H1 (cell line): Measurements from ENCODE around the gene FOXC1. TPM values are rescaled to one million over a fixed set of nuclear protein-coding genes. Genes with fewer than 3 reads are reported as not detected.

Experiments used
- CBX8 ChIP-seq: fragments of 300-800, 300-1000 bp; sonication (generic); IDR thresholded peaks from 2 replicates; pipeline ENCODE4 v1.7.1; 2016; ENCODE audit warnings: low read depth, low read length, borderline replicate concordance
- EP300 ChIP-seq, 2 experiments: IDR thresholded peaks; 1 replicate in 1 of 2; 2 replicates in 1 of 2; pipeline ENCODE4 v1.6.1; 2011 to 2012; ENCODE audit warnings: low read depth in 2 of 2, low read length in 2 of 2, mild to moderate bottlenecking in 2 of 2, borderline replicate concordance in 1 of 2, inconsistent platforms in 1 of 2, moderate library complexity in 1 of 2
- RBBP5 ChIP-seq: IDR thresholded peaks from 2 replicates; pipeline ENCODE4 v1.7.1; 2012; ENCODE audit warnings: low read depth, mild to moderate bottlenecking, inconsistent platforms, low read length, moderate library complexity, borderline replicate concordance
- RNF2 ChIP-seq: fragments of 200-900, 300-1000 bp; sonication (generic); IDR thresholded peaks from 2 replicates; pipeline ENCODE4 v1.7.1; 2016; ENCODE audit warnings: borderline replicate concordance, low read depth, mild to moderate bottlenecking, antibody characterized with exemption, low read length; ENCODE audit not compliant: poor library complexity, severe bottlenecking; ENCODE audit errors: missing control alignments
- polyA plus RNA-seq, 7 experiments: library from polyadenylated mRNA; depleted of rRNA in 3 of 7; stranded (reverse) in 5 of 7; unstranded in 2 of 7; fragments of >200 nt in 5 of 7; fragments of 200-250 nt in 2 of 7; gene quantifications; 1 replicate in 5 of 7; 2 replicates in 1 of 7; 4 replicates in 1 of 7; pipeline versions ENCODE4 v1.2.1 to v1.2.3, GENCODE V29; 2011 to 2013; ENCODE audit warnings: missing spikeins in 2 of 7, mixed read lengths in 2 of 7
- total RNA-seq: library from RNA; stranded (reverse); fragmentation: NEBNext Ultra II Directional; extraction: Animal tissue kit (Norgen Biotek cat#: 25700); gene quantifications from 2 replicates; pipeline ENCODE4 v1.2.1, GENCODE V29; 2021
- TF ChIP-seq, protein P1 (sequence below): fragments of 300-600 bp; sonication (generic); IDR thresholded peaks from 2 replicates; pipeline ENCODE4 v1.7.1; 2012; ENCODE audit warnings: low read length, moderate library complexity, mild to moderate bottlenecking, inconsistent platforms; ENCODE audit not compliant: insufficient replicate concordance

Gene FOXC1
- total and polyA plus RNA-seq, 2 of the 8 experiments (the other 6 are each of a cell fraction or from before 2014, with no cell fraction given), result 0.22 TPM; not detected in 1

DNA sequence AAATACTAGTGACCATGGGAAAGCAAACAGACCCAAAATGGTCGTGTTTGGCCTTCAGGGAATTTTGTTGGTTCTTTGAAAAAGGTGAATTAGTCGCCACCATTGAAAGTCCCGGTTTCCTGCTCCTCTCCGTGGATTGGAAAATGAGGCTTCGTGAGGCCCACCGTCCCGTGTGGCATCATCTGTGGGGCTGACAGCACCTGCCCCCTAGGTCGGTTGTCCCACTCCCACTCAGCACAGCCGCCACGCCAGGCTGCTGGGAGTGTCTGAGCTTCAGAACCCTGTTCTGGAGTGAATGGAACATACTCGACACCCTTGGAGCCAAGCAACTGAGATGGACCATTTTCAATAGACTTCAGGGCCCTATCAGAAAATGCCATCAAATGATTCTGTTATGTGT is 33.0 kb upstream of the FOXC1 start (continued):
- TF ChIP-seq, protein P1, sequence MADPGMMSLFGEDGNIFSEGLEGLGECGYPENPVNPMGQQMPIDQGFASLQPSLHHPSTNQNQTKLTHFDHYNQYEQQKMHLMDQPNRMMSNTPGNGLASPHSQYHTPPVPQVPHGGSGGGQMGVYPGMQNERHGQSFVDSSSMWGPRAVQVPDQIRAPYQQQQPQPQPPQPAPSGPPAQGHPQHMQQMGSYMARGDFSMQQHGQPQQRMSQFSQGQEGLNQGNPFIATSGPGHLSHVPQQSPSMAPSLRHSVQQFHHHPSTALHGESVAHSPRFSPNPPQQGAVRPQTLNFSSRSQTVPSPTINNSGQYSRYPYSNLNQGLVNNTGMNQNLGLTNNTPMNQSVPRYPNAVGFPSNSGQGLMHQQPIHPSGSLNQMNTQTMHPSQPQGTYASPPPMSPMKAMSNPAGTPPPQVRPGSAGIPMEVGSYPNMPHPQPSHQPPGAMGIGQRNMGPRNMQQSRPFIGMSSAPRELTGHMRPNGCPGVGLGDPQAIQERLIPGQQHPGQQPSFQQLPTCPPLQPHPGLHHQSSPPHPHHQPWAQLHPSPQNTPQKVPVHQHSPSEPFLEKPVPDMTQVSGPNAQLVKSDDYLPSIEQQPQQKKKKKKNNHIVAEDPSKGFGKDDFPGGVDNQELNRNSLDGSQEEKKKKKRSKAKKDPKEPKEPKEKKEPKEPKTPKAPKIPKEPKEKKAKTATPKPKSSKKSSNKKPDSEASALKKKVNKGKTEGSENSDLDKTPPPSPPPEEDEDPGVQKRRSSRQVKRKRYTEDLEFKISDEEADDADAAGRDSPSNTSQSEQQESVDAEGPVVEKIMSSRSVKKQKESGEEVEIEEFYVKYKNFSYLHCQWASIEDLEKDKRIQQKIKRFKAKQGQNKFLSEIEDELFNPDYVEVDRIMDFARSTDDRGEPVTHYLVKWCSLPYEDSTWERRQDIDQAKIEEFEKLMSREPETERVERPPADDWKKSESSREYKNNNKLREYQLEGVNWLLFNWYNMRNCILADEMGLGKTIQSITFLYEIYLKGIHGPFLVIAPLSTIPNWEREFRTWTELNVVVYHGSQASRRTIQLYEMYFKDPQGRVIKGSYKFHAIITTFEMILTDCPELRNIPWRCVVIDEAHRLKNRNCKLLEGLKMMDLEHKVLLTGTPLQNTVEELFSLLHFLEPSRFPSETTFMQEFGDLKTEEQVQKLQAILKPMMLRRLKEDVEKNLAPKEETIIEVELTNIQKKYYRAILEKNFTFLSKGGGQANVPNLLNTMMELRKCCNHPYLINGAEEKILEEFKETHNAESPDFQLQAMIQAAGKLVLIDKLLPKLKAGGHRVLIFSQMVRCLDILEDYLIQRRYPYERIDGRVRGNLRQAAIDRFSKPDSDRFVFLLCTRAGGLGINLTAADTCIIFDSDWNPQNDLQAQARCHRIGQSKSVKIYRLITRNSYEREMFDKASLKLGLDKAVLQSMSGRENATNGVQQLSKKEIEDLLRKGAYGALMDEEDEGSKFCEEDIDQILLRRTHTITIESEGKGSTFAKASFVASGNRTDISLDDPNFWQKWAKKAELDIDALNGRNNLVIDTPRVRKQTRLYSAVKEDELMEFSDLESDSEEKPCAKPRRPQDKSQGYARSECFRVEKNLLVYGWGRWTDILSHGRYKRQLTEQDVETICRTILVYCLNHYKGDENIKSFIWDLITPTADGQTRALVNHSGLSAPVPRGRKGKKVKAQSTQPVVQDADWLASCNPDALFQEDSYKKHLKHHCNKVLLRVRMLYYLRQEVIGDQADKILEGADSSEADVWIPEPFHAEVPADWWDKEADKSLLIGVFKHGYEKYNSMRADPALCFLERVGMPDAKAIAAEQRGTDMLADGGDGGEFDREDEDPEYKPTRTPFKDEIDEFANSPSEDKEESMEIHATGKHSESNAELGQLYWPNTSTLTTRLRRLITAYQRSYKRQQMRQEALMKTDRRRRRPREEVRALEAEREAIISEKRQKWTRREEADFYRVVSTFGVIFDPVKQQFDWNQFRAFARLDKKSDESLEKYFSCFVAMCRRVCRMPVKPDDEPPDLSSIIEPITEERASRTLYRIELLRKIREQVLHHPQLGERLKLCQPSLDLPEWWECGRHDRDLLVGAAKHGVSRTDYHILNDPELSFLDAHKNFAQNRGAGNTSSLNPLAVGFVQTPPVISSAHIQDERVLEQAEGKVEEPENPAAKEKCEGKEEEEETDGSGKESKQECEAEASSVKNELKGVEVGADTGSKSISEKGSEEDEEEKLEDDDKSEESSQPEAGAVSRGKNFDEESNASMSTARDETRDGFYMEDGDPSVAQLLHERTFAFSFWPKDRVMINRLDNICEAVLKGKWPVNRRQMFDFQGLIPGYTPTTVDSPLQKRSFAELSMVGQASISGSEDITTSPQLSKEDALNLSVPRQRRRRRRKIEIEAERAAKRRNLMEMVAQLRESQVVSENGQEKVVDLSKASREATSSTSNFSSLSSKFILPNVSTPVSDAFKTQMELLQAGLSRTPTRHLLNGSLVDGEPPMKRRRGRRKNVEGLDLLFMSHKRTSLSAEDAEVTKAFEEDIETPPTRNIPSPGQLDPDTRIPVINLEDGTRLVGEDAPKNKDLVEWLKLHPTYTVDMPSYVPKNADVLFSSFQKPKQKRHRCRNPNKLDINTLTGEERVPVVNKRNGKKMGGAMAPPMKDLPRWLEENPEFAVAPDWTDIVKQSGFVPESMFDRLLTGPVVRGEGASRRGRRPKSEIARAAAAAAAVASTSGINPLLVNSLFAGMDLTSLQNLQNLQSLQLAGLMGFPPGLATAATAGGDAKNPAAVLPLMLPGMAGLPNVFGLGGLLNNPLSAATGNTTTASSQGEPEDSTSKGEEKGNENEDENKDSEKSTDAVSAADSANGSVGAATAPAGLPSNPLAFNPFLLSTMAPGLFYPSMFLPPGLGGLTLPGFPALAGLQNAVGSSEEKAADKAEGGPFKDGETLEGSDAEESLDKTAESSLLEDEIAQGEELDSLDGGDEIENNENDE, result no peak
- TF ChIP-seq RNF2 (no peak), RBBP5 (no peak), EP300 (IDR thresholded peaks at IDR 0.05; ENCODE audit: borderline replicate concordance in 1 of 2, low read depth in 2 of 2, low read length in 2 of 2) (no peak), CBX8 (no peak)
